K562 treated with DMSO at 1 percent for 24 hours (cell line): ENCODE results near the gene AGMAT. TPM values are rescaled to one million over a fixed set of nuclear protein-coding genes. Genes with fewer than 3 reads are reported as not detected.

Experiments
- total RNA-seq: library from RNA; unstranded; fragments of 300-600 nt; gene quantifications from 2 replicates; pipeline ENCODE4 v1.2.3, GENCODE V29; 2022; ENCODE audit warnings: low read depth; ENCODE audit not compliant: insufficient read depth

The AGMAT gene, protein sequence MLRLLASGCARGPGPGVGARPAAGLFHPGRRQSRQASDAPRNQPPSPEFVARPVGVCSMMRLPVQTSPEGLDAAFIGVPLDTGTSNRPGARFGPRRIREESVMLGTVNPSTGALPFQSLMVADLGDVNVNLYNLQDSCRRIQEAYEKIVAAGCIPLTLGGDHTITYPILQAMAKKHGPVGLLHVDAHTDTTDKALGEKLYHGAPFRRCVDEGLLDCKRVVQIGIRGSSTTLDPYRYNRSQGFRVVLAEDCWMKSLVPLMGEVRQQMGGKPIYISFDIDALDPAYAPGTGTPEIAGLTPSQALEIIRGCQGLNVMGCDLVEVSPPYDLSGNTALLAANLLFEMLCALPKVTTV
- total RNA-seq = not detected in 2 replicates

GRCh38 chr1:15584489-15585363 lies at the start of gene AGMAT:
Gene AGMAT (minus strand): TSS chr1:15585051. CDS start chr1:15584967, 84 bp downstream.

DNA sequence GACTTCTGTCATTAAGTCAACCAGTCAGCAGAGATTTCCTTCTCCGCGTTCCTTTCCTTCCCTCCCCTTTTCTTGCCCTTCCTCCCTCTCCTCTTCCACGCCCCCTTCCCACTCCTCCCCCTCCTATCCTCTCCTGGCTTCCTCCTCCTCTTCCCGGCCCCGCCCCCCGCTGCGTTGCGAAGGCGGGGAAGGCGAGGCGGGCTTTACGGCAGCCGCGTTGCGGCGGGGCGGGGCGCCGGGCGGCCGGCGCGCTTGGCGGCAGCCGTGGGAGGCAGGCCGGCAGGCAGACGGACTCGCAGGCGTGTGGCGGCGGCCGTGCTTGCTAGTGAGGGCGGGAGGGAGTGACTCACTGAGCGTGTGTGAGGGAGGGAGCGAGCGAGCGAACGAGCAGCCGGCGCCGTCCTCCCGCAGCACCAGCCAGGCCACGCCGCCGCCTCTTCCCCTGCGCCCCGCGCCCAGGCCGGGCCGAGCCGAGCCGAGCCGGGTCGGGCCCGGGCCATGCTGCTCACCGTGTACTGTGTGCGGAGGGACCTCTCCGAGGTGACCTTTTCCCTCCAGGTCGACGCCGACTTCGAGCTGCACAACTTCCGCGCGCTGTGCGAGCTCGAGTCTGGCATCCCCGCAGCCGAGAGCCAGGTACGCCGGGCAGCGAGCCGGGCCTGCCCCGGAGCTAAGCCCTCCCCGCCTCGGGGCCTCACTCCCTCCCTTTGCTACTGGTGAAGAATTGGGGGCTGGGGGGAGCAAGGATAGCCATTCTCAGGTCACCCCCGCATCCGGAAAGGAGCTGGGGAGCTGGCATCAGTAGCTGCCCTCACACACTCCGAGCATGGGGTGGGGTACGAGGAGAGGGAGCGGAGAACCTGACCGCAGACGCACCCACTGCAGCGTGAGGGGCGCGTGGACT lies 32.6 kb upstream of the AGMAT start, which contains the start of gene DDI2:
TSS of gene DDI2 (plus strand) at position 286 of the 904 bp plus-strand sequence. CDS start at position 499, 213 bp downstream.

GRCh38 chr1:15526490-15527339 lies 58.1 kb downstream of the AGMAT start, which contains the start of gene DNAJC16:
Gene DNAJC16 (plus strand): TSS chr1:15526848. CDS start chr1:15529106, 2,258 bp downstream.

DNA sequence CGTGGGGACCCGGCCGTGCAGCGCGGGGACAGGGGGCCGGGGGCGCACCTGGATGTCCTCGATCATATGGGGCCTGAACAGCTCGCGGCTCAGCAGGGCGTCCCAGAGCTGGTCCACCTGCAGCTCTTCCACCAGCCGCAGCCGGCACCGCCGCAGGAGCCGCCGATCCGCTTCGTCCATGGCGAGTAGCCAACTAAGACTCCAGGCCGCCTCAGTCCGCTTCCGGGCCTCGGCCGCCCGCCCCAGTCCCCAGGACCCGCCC lies 60.9 kb downstream of the AGMAT start, which contains the start of gene CASP9:
TSS of gene CASP9 (minus strand) at position 195 of the 262 bp plus-strand sequence. CDS start at position 180, 15 bp downstream.

Other genes starting within 250 kb of the AGMAT start
- gene EFHD2, start 175.2 kb downstream of the AGMAT start, total RNA-seq = 80.4 and 82.7 TPM in 2 replicates
- not detected in 2 replicates for gene CTRC, start 146.6 kb downstream of the AGMAT start, total RNA-seq
- not detected in 2 replicates for gene CELA2A, start 128.3 kb downstream of the AGMAT start, total RNA-seq
- 0.49 TPM in 1 of 2 replicates, not detected in the other for gene CELA2B, start 108.9 kb downstream of the AGMAT start, total RNA-seq
- gene CASP9, start 60.8 kb downstream of the AGMAT start, total RNA-seq = 43.0 and 50.4 TPM in 2 replicates
- gene DNAJC16, start 58.2 kb downstream of the AGMAT start, total RNA-seq = 5.1 and 5.2 TPM in 2 replicates
- 10.9 and 11.0 TPM in 2 replicates for gene DDI2, start 32.4 kb upstream of the AGMAT start, total RNA-seq
- 100 and 109 TPM in 2 replicates for gene PLEKHM2, start 99.3 kb upstream of the AGMAT start, total RNA-seq
- gene SLC25A34, start 151.2 kb upstream of the AGMAT start, total RNA-seq = 1.3 and 2.9 TPM in 2 replicates
- gene TMEM82, start 157.4 kb upstream of the AGMAT start, total RNA-seq = not detected in 2 replicates
- gene FBLIM1, start 173.7 kb upstream of the AGMAT start, total RNA-seq = 0.35 TPM in 1 of 2 replicates, not detected in the other
- gene UQCRHL, start 222.6 kb upstream of the AGMAT start, total RNA-seq = 2.0 and 2.5 TPM in 2 replicates